K562 (cell line): Measurements from ENCODE around the gene GLP1R. TPM values are rescaled to one million over a fixed set of nuclear protein-coding genes. Genes with fewer than 3 reads are reported as not detected.

Experiments
- ATAC-seq: fragments of 200-7000 bp; cut with Tn5 transposase; 3 replicates; pipeline ENCODE4 v1.9.1; 2020; ENCODE audit warnings: moderate library complexity
- BruUV-seq: library from RNA; stranded (reverse); fragments of 400-500 nt; replicated peaks from 2 replicates; lab custom pipeline; 2021; lab: Mats Ljungman, UMichigan
- CTCF ChIA-PET: fragments of 300-600 bp; formaldehyde crosslinking; extraction: SDS; loops from one replicate; lab custom pipeline; 2021; ENCODE audit warnings: low intra/inter-chr PET ratio; lab: Yijun Ruan, JAX
- POLR2A ChIA-PET: fragments of 300-600, 350-650 bp; sonication (Branson Sonifier 250); formaldehyde crosslinking; extraction: SDS; loops from one replicate; lab custom pipeline; 2021; ENCODE audit warnings: antibody characterized with exemption, inconsistent platforms; lab: Yijun Ruan, JAX
- DNase-seq, 4 experiments: peaks; one replicate each; pipeline versions ENCODE4 v3.0.0 to v3.0.0-alpha.2; 2011 to 2018; ENCODE audit warnings: low spot score in 3 of 4, mixed read lengths in 3 of 4; ENCODE audit errors: extremely low read depth in 1 of 4
- FAIRE-seq: peaks from 2 replicates; lab custom pipeline; 2011; peaks lifted over from hg19 to GRCh38; lab: Jason Lieb, UNC
- H2AFZ ChIP-seq: 2 replicates; pipeline ENCODE4 v1.6.0; 2011; ENCODE audit warnings: low read depth, low read length, control low read depth, inconsistent platforms
- H3K27ac ChIP-seq: fragments of 200-600 bp; 3 replicates; pipeline ENCODE4 v1.8.0; 2011; ENCODE audit warnings: low read depth, mild to moderate bottlenecking, control low read depth, inconsistent platforms, low read length, moderate library complexity, mixed read lengths; ENCODE audit errors: extremely low read depth
- H3K27me3 ChIP-seq, 2 experiments: fragments of 300-600 bp in 1 of 2; 2 replicates in 1 of 2; 3 replicates in 1 of 2; pipeline versions ENCODE4 v1.6.0 to v1.8.0; 2011; ENCODE audit warnings: inconsistent platforms in 2 of 2, low read length in 2 of 2, mild to moderate bottlenecking in 1 of 2, mixed read lengths in 1 of 2, moderate library complexity in 1 of 2; ENCODE audit not compliant: control insufficient read depth in 2 of 2, insufficient read depth in 2 of 2
- H3K36me3 ChIP-seq: fragments of 300-600 bp; 3 replicates; pipeline ENCODE4 v1.8.0; 2011; ENCODE audit warnings: mild to moderate bottlenecking, low read length, inconsistent platforms; ENCODE audit not compliant: control insufficient read depth, insufficient read depth
- H3K4me1 ChIP-seq, 2 experiments: fragments of 200-600 bp in 1 of 2; replicated peaks in 1 of 2; 2 replicates in 1 of 2; 3 replicates in 1 of 2; pipeline versions ENCODE4 v1.5.1 to v1.8.0; 2011; ENCODE audit warnings: inconsistent platforms in 2 of 2, low read length in 2 of 2, mild to moderate bottlenecking in 1 of 2, mixed read lengths in 1 of 2, moderate library complexity in 1 of 2; ENCODE audit not compliant: control insufficient read depth in 2 of 2, insufficient read depth in 2 of 2
- H3K4me2 ChIP-seq: 2 replicates; pipeline ENCODE4 v1.6.1; 2011; ENCODE audit warnings: low read length, control low read depth, inconsistent platforms, mixed read lengths; ENCODE audit not compliant: insufficient read depth
- H3K4me3 ChIP-seq: fragments of 200-600 bp; sonication (generic), shearing (Covaris generic); 2 replicates; pipeline ENCODE4 v1.5.1; 2016; ENCODE audit warnings: control low read depth, inconsistent platforms
- H3K79me2 ChIP-seq: fragments of 200-600 bp; 3 replicates; pipeline ENCODE4 v1.8.0; 2011; ENCODE audit warnings: low read length, inconsistent platforms; ENCODE audit not compliant: control insufficient read depth, insufficient read depth
- H3K9ac ChIP-seq, 2 experiments: 2 replicates each; pipeline versions ENCODE4 v1.6.0 to v1.6.1; 2011; ENCODE audit warnings: low read depth in 2 of 2, low read length in 2 of 2, control low read depth in 1 of 2, inconsistent platforms in 1 of 2, mild to moderate bottlenecking in 1 of 2, mixed read lengths in 1 of 2; ENCODE audit not compliant: insufficient read depth in 1 of 2
- H3K9me1 ChIP-seq: one replicate; pipeline ENCODE4 v1.6.0; 2011; ENCODE audit warnings: inconsistent platforms, mild to moderate bottlenecking, low read length, moderate library complexity; ENCODE audit not compliant: control insufficient read depth, insufficient read depth
- H3K9me3 ChIP-seq: replicated peaks from 2 replicates; pipeline ENCODE4 v1.5.1; 2011; ENCODE audit warnings: low read depth, low read length, inconsistent platforms; ENCODE audit not compliant: control insufficient read depth, insufficient read depth
- H4K20me1 ChIP-seq: replicated peaks from 2 replicates; pipeline ENCODE4 v1.6.1; 2011; ENCODE audit warnings: low read length, inconsistent platforms, mixed read lengths; ENCODE audit not compliant: control insufficient read depth, insufficient read depth
- ELK3 ChIP-seq: fragments of 450-650 bp; formaldehyde crosslinking; IDR thresholded peaks from 2 replicates; pipeline ENCODE4 v1.4.0; 2020; ENCODE audit warnings: mild to moderate bottlenecking
- HOMEZ ChIP-seq: fragments of 250-450 bp; sonication (Bioruptor Pico); IDR thresholded peaks from 2 replicates; pipeline ENCODE4 v1.4.0; 2020; ENCODE audit warnings: mild to moderate bottlenecking, moderate library complexity
- PKNOX1 ChIP-seq: fragments of 450-650 bp; IDR thresholded peaks from 2 replicates; pipeline ENCODE4 v1.6.1; 2016
- ZFP91 ChIP-seq: sonication (generic); formaldehyde crosslinking; IDR thresholded peaks from 2 replicates; pipeline ENCODE4 v1.8.0; 2022; ENCODE audit warnings: mild to moderate bottlenecking, missing genetic modification reagents
- ZNF197 ChIP-seq: fragments of 200-800 bp; sonication (Bioruptor generic); IDR thresholded peaks from 2 replicates; pipeline ENCODE4 v1.6.1; 2016; ENCODE audit warnings: low read depth, missing genetic modification characterization, missing compliant biosample characterization
- ZNF311 ChIP-seq: fragments of 250-450 bp; sonication (Bioruptor Pico); IDR thresholded peaks from 2 replicates; pipeline ENCODE4 v1.4.0; 2020; ENCODE audit warnings: mild to moderate bottlenecking, moderate library complexity
- ZNF780A ChIP-seq: fragments of 250-450 bp; sonication (Bioruptor Pico); IDR thresholded peaks from 2 replicates; pipeline ENCODE4 v1.5.0; 2021; ENCODE audit warnings: mild to moderate bottlenecking
- WGBS: fragments of 100-300 bp; shearing (Covaris generic); methylation state at CpG from one replicate; pipeline ENCODE4 v1.1.6; 2016; ENCODE audit warnings: low coverage, mixed read lengths; ENCODE audit not compliant: insufficient coverage; ENCODE audit errors: missing lambda C conversion rate; 5-methylcytosine and 5-hydroxymethylcytosine counted together
- in situ Hi-C: fragments of 300-500 bp; cut with MboI; formaldehyde crosslinking; loops from 4 replicates; pipeline ENCODE4 v1.15.0; 2018; ENCODE audit warnings: inconsistent platforms, mixed read lengths
- intact Hi-C: fragments of 100-400 bp; cut with micrococcal nuclease; formaldehyde crosslinking; loops from 2 replicates; pipeline ENCODE4 v1.14.2; 2022
- polyA plus RNA-seq, 8 experiments: library from polyadenylated mRNA; depleted of rRNA in 4 of 8; stranded (reverse) in 5 of 8; unstranded in 3 of 8; fragments of >200 nt; fragmentation: Nextera tagmentation in 2 of 8; fragmentation: Illumina TruSeq in 1 of 8; extraction: Ambion mirVana in 2 of 8; extraction: Trizol in 1 of 8; gene quantifications; 2 replicates each; pipeline versions ENCODE4 v1.2.1 to v1.2.3, GENCODE V29; 2011 to 2014; ENCODE audit warnings: inconsistent platforms in 1 of 8, missing spikeins in 1 of 8
- total RNA-seq, 7 experiments: library from RNA; depleted of rRNA in 6 of 7; stranded (reverse); fragments of >200 nt in 6 of 7; fragmentation: Illumina TruSeq in 2 of 7; extraction: Trizol in 2 of 7; gene quantifications; 2 replicates each; pipeline versions ENCODE4 v1.2.1 to v1.2.3, GENCODE V29; 2011 to 2021; ENCODE audit warnings: low replicate concordance in 1 of 7

GLP1R gene
- total and polyA plus RNA-seq, 9 of the 15 experiments (the other 6 are each of a cell fraction or from before 2014, with no cell fraction given) = not detected

DNA sequence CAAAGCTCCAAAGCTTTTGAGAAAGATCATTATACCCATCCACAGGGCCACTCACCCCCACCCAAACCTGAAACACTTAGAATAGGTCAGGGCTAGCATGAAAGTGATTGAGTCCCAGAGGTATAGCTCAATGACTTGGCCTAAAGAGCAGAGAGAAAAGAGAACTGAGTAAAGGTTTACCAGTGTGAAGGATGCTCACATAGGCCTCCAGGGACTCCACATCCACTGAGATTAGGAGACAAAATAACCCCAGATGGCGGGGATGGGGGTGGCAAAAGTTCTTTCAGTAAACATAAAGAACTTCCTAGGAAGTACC is 54.2 kb downstream of the GLP1R start:
- CTCF ChIA-PET = interaction anchor here (1.2 to 2.8 kb wide), 3 partner anchors 106 to 231 kb away, joined by 7 to 16 read pairs (median 8); no protein-coding TSS in a partner anchor
- intact Hi-C loops (loop anchor here (1.0 to 5.0 kb wide), 3 partner anchors 99 to 230 kb away; no protein-coding TSS in a partner anchor), in situ Hi-C loops (no loop called here)
- no peaks in the 10 kb centered on the region for H3K9me1 ChIP-seq
- H3K4me2 ChIP-seq = no peak overlapping the region
- POLR2A ChIA-PET = interaction anchor here (0.7 to 3.3 kb wide), 6 partner anchors 9 to 106 kb away, joined by 3 to 23 read pairs (median 4); partner anchors contain the start of gene SAYSD1
- H3K4me3 ChIP-seq = no peak overlapping the region
- no TSS peak for BruUV-seq
- H3K27ac ChIP-seq = no peak overlapping the region
- no peaks in the 10 kb centered on the region for H3K9me3 ChIP-seq
- H3K79me2 ChIP-seq = no peaks in the 10 kb centered on the region
- ATAC-seq (no peak), FAIRE-seq (no peak), DNase-seq (no peak)
- H4K20me1 ChIP-seq = 0 out of 2 replicates have a peak, but pooled peaks cover 3% of the 10 kb centered on the region
- peaks cover 5 to 10% of the 10 kb centered on the region in 2 experiments; a peak in 2 of 5 replicates for H3K27me3 ChIP-seq
- 80% methylated on average over 1 of the region's 1 CpG for WGBS
- no peaks in the 10 kb centered on the region for H3K4me1 ChIP-seq
- TF ChIP-seq ELK3 (CRISPR knock-in tag) = no peak
- TF ChIP-seq ZNF780A (CRISPR knock-in tag) = no peak
- no peak for TF ChIP-seq ZNF197 (CRISPR knock-in tag)
- no peak for TF ChIP-seq HOMEZ (CRISPR knock-in tag)
- TF ChIP-seq PKNOX1 = no peak
- no peak for TF ChIP-seq ZFP91 (CRISPR knock-in tag)
- no peak for TF ChIP-seq ZNF311 (CRISPR knock-in tag)
- peaks cover 5% of the 10 kb centered on the region; the same call in 1 of the 3 replicates for H3K36me3 ChIP-seq
- no peak overlapping the region for H2AFZ ChIP-seq
- H3K9ac ChIP-seq = no peak overlapping the region
